Panc1 (cell line): ENCODE results near the gene IPO13. TPM values are rescaled to one million over a fixed set of nuclear protein-coding genes. Genes with fewer than 3 reads are reported as not detected.

Source experiments
- ATAC-seq: fragments of 200-7000 bp; cut with Tn5 transposase; 2 replicates; pipeline ENCODE4 v1.9.1; 2020; ENCODE audit warnings: mild to moderate bottlenecking, moderate library complexity
- BruUV-seq: library from RNA; stranded (reverse); fragments of 400-500 nt; replicated peaks from 2 replicates; lab custom pipeline; 2021; lab: Mats Ljungman, UMichigan
- CTCF ChIA-PET: fragments of 300-600 bp; sonication (Branson Sonifier 250); formaldehyde crosslinking; loops from one replicate; lab custom pipeline; 2022; ENCODE audit warnings: antibody characterized with exemption; lab: Charles Lee
- POLR2A ChIA-PET: fragments of 300-600 bp; sonication (Branson Sonifier 250); formaldehyde crosslinking; loops from one replicate; lab custom pipeline; 2022; ENCODE audit warnings: antibody characterized with exemption; lab: Charles Lee
- DNase-seq: peaks from one replicate; pipeline ENCODE4 v3.0.0-alpha.2; 2010; ENCODE audit warnings: low read depth, low spot score
- H3K27ac ChIP-seq: 2 replicates; pipeline ENCODE4 v1.5.1; 2011; ENCODE audit warnings: mild to moderate bottlenecking, low read length, inconsistent platforms
- H3K27me3 ChIP-seq: fragments of 200-500 bp; sonication (Bioruptor generic); 2 replicates; pipeline ENCODE4 v1.6.0; 2014; ENCODE audit warnings: low read length, inconsistent platforms; ENCODE audit not compliant: control insufficient read depth, insufficient read depth
- H3K36me3 ChIP-seq: fragments of 200-500 bp; sonication (Bioruptor generic); 2 replicates; pipeline ENCODE4 v1.5.1; 2014; ENCODE audit warnings: inconsistent platforms, mild to moderate bottlenecking, low read length, moderate library complexity; ENCODE audit not compliant: control insufficient read depth, insufficient read depth
- H3K4me1 ChIP-seq: 2 replicates; pipeline ENCODE4 v1.5.1; 2011; ENCODE audit warnings: inconsistent platforms, mild to moderate bottlenecking, low read length, moderate library complexity; ENCODE audit not compliant: control insufficient read depth, insufficient read depth
- H3K4me3 ChIP-seq, 2 experiments: 2 replicates each; pipeline ENCODE4 v1.5.1; 2011 to 2012; ENCODE audit warnings: low read depth in 2 of 2, low read length in 2 of 2, mild to moderate bottlenecking in 2 of 2, inconsistent platforms in 1 of 2, moderate library complexity in 1 of 2
- H3K9me3 ChIP-seq: fragments of 200-500 bp; sonication (Bioruptor generic); 2 replicates; pipeline ENCODE4 v1.5.1; 2014; ENCODE audit warnings: low read depth, mild to moderate bottlenecking, inconsistent platforms, low read length, moderate library complexity; ENCODE audit not compliant: control insufficient read depth, insufficient read depth
- POLR2AphosphoS5 ChIP-seq: IDR thresholded peaks from 2 replicates; pipeline ENCODE4 v1.6.1; 2012; ENCODE audit warnings: mild to moderate bottlenecking, low read depth, low read length, moderate library complexity
- SIN3A ChIP-seq: IDR thresholded peaks from 2 replicates; pipeline ENCODE4 v1.6.1; 2012; ENCODE audit warnings: low read depth, mild to moderate bottlenecking, low read length, moderate library complexity, borderline replicate concordance; ENCODE audit not compliant: insufficient read depth
- TCF7L2 ChIP-seq: IDR thresholded peaks from 2 replicates; pipeline ENCODE4 v1.6.1; 2011; ENCODE audit warnings: mild to moderate bottlenecking, low read depth, low read length, inconsistent platforms
- in situ Hi-C: cut with HindIII; loops from 2 replicates; pipeline ENCODE4 v1.10.0; 2016; ENCODE audit warnings: low sequenced_read_pairs, low pct_unique_long_range_greater_than_20kb
- intact Hi-C: fragments of 100-400 bp; cut with micrococcal nuclease; formaldehyde crosslinking; loops from one replicate; pipeline ENCODE4 v1.10.0; 2022; ENCODE audit not compliant: unreplicated experiment
- total RNA-seq: library from RNA; stranded (reverse); gene quantifications from one replicate; pipeline ENCODE4 v1.2.1, GENCODE V29; 2021; ENCODE audit not compliant: unreplicated experiment
- TF ChIP-seq, protein P1 (sequence below), 2 experiments: IDR thresholded peaks; 2 replicates each; pipeline ENCODE4 v1.6.1; 2011 to 2012; ENCODE audit warnings: low read depth in 2 of 2, control low read depth in 1 of 2, low read length in 1 of 2, mild to moderate bottlenecking in 1 of 2, moderate library complexity in 1 of 2; ENCODE audit not compliant: insufficient read depth in 1 of 2
- TF ChIP-seq, protein P2 (sequence below): fragments of 450-650 bp; IDR thresholded peaks from 2 replicates; pipeline ENCODE4 v1.5.1; 2017; ENCODE audit warnings: mild to moderate bottlenecking

The IPO13 gene
- total RNA-seq, 1 experiment from 2014 or later: 40.0 TPM

DNA sequence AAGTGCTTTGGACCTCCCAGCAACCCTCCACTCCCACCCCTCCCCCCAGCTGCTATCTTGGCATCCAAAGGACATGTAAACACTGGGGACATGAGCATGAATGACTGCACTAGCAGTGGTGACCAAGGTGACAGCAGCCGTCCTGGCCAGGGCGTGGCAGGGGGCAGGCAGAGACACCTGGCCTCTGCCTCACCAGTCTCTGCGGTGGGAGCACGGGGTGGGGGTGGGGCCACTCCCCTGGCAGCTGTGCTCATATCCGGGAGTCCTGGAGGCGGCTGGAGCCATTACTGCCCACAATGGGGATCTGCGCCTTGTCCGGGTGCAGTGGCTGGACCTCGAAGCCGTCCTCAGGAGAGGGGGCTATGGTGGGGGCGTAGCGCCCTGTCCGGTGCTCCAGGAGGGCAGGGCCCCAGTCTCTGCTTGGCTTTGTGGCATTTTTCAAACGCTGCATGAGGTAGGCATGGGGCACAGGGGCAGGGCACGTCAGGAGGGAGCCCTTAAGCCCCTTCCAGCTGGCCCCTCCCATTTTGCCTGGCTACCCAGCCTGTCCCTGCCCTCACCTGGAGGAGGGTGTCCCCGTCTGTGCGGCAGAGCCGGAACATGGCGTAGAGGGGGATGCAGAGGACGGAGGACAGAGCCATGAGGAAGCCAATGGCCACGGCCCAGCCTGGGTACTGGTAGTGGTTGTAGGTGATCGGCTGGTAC is 50.7 kb downstream of the IPO13 start:
- peaks cover under 1% of the 10 kb centered on the region; the same call in 1 of the 2 replicates for H3K4me1 ChIP-seq
- no peak overlapping the region for H3K4me3 ChIP-seq
- in situ Hi-C loops: no loop called here
- CTCF ChIA-PET: no interaction called here
- no peaks in the 10 kb centered on the region for H3K9me3 ChIP-seq
- no peak for DNase-seq
- no TSS peak for BruUV-seq
- no peak for TF ChIP-seq TCF7L2
- no peak for TF ChIP-seq POLR2AphosphoS5
- TF ChIP-seq, protein P1, sequence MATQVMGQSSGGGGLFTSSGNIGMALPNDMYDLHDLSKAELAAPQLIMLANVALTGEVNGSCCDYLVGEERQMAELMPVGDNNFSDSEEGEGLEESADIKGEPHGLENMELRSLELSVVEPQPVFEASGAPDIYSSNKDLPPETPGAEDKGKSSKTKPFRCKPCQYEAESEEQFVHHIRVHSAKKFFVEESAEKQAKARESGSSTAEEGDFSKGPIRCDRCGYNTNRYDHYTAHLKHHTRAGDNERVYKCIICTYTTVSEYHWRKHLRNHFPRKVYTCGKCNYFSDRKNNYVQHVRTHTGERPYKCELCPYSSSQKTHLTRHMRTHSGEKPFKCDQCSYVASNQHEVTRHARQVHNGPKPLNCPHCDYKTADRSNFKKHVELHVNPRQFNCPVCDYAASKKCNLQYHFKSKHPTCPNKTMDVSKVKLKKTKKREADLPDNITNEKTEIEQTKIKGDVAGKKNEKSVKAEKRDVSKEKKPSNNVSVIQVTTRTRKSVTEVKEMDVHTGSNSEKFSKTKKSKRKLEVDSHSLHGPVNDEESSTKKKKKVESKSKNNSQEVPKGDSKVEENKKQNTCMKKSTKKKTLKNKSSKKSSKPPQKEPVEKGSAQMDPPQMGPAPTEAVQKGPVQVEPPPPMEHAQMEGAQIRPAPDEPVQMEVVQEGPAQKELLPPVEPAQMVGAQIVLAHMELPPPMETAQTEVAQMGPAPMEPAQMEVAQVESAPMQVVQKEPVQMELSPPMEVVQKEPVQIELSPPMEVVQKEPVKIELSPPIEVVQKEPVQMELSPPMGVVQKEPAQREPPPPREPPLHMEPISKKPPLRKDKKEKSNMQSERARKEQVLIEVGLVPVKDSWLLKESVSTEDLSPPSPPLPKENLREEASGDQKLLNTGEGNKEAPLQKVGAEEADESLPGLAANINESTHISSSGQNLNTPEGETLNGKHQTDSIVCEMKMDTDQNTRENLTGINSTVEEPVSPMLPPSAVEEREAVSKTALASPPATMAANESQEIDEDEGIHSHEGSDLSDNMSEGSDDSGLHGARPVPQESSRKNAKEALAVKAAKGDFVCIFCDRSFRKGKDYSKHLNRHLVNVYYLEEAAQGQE (IDR thresholded peaks at IDR 0.05; ENCODE audit: insufficient read depth in 1 of 2, low read depth in 2 of 2, low read length in 1 of 2): no peak
- TF ChIP-seq, protein P2, sequence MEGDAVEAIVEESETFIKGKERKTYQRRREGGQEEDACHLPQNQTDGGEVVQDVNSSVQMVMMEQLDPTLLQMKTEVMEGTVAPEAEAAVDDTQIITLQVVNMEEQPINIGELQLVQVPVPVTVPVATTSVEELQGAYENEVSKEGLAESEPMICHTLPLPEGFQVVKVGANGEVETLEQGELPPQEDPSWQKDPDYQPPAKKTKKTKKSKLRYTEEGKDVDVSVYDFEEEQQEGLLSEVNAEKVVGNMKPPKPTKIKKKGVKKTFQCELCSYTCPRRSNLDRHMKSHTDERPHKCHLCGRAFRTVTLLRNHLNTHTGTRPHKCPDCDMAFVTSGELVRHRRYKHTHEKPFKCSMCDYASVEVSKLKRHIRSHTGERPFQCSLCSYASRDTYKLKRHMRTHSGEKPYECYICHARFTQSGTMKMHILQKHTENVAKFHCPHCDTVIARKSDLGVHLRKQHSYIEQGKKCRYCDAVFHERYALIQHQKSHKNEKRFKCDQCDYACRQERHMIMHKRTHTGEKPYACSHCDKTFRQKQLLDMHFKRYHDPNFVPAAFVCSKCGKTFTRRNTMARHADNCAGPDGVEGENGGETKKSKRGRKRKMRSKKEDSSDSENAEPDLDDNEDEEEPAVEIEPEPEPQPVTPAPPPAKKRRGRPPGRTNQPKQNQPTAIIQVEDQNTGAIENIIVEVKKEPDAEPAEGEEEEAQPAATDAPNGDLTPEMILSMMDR: no peak
- TF ChIP-seq SIN3A: no peak
- no peak for ATAC-seq
- H3K27ac ChIP-seq: no peak overlapping the region
- H3K36me3 ChIP-seq: no peaks in the 10 kb centered on the region
- POLR2A ChIA-PET: no interaction called here
- no peaks in the 10 kb centered on the region for H3K27me3 ChIP-seq
- intact Hi-C loops: no loop called here

DNA sequence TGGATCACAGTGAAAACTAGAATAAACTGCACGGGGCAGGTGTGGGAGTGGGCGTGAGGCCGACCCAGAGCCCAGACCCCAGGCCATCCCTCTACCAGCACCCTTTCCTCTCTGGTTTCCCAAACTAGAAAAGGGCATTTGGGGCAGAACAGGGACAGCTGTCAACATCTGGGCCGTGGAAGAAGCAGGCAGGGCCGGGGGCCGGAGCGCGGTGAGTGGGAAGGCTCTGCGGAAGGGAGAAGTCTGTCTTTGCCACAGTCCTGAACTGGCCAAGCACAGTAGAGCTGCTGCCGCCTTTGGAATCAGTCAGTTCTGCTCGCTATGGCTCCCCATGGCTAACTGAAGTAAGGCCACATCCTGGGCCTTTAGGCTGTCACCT is 51.2 kb downstream of the IPO13 start:
- H3K4me1 ChIP-seq: no peaks in the 10 kb centered on the region
- TF ChIP-seq SIN3A (no peak), POLR2AphosphoS5 (no peak), TCF7L2 (no peak)
- TF ChIP-seq, protein P1 (IDR thresholded peaks at IDR 0.05; ENCODE audit: insufficient read depth in 1 of 2, low read depth in 2 of 2, low read length in 1 of 2): no peak
- TF ChIP-seq, protein P2: no peak
- H3K36me3 ChIP-seq: no peaks in the 10 kb centered on the region
- ChIA-PET POLR2A (no interaction called here), CTCF (no interaction called here)
- no peak for DNase-seq
- in situ Hi-C loops (no loop called here), intact Hi-C loops (no loop called here)
- H3K4me3 ChIP-seq: no peak overlapping the region
- H3K27ac ChIP-seq: no peak overlapping the region
- no peaks in the 10 kb centered on the region for H3K27me3 ChIP-seq
- no TSS peak for BruUV-seq
- ATAC-seq: no peak
- H3K9me3 ChIP-seq: no peaks in the 10 kb centered on the region
